ENCODE results near the gene F10. TPM values are rescaled to one million over a fixed set of nuclear protein-coding genes. Genes with fewer than 3 reads are reported as not detected.

Gene F10
- total RNA-seq, 2 donors from 2014 or later = 18.7 to 32.4 TPM

DNA sequence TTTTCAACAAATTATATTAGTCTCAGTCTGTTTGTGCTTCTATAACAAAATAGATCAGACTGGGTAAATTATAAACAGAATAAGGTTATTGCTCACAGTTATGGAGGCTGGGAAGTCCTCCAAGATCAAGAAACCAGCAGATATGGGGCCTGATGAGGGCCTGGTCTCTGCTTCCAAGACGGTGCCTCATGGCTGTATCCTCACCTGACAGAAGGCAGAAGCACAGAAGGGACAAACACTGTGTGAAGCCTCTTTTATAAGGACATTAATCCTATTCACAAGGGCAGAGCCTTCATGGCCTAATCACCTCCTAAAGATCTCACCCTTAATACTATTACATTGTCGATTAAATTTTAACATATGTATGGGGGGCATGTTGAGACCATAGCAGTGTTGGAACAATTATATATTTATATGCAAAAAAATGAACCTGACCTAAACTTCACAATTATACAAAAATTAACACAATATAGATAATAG lies 12.7 kb downstream of the F10 start:
- DNase-seq = peak; percentile 6
- Mint-ChIP-seq H3K27me3 (ENCODE audit: insufficient read depth) (peaks cover 4% of the 10 kb centered on the region), H3K9me3 (peaks cover 3% of the 10 kb centered on the region), H3K36me3 (ENCODE audit: low read depth) (peaks cover 7% of the 10 kb centered on the region), H3K4me3 (no peak overlapping the region), H3K27ac (no peak overlapping the region), H3K4me1 (peaks cover 6% of the 10 kb centered on the region)
- Histone ChIP-seq H3K4me1 (ENCODE audit: control insufficient read depth, insufficient read depth, low read length) (peaks cover 9% of the 10 kb centered on the region), H3K27ac (ENCODE audit: low read depth, low read length) (no peak overlapping the region), H3K9me3 (ENCODE audit: control insufficient read depth, low read length) (peaks cover 5% of the 10 kb centered on the region), H3K36me3 (ENCODE audit: control insufficient read depth, insufficient read depth, low read length) (no peaks in the 10 kb centered on the region), H3K27me3 (ENCODE audit: control insufficient read depth, insufficient read depth, low read length, poor library complexity, severe bottlenecking) (no peaks in the 10 kb centered on the region), H3K9ac (ENCODE audit: extremely low read depth, low read length, poor library complexity, severe bottlenecking) (no peak overlapping the region), H3K4me3 (ENCODE audit: low read length) (no peak overlapping the region)
- 68 to 75% methylated on average over 1 of the region's 2 CpGs for WGBS, 2 experiments (ENCODE audit: insufficient coverage in 1 of 2, insufficient read length in 1 of 2)
- TF ChIP-seq, protein P1, sequence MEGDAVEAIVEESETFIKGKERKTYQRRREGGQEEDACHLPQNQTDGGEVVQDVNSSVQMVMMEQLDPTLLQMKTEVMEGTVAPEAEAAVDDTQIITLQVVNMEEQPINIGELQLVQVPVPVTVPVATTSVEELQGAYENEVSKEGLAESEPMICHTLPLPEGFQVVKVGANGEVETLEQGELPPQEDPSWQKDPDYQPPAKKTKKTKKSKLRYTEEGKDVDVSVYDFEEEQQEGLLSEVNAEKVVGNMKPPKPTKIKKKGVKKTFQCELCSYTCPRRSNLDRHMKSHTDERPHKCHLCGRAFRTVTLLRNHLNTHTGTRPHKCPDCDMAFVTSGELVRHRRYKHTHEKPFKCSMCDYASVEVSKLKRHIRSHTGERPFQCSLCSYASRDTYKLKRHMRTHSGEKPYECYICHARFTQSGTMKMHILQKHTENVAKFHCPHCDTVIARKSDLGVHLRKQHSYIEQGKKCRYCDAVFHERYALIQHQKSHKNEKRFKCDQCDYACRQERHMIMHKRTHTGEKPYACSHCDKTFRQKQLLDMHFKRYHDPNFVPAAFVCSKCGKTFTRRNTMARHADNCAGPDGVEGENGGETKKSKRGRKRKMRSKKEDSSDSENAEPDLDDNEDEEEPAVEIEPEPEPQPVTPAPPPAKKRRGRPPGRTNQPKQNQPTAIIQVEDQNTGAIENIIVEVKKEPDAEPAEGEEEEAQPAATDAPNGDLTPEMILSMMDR (conservative IDR thresholded peaks at IDR 0.05) = no peak

- Mint-ChIP-seq H3K36me3 (ENCODE audit: low read depth) (peaks cover 4% of the 10 kb centered on the region), H3K27me3 (ENCODE audit: insufficient read depth) (no peaks in the 10 kb centered on the region), H3K4me3 (no peak overlapping the region), H3K4me1 (no peaks in the 10 kb centered on the region), H3K27ac (no peak overlapping the region), H3K9me3 (peaks cover 3% of the 10 kb centered on the region)
- no peak overlapping the region for H3K9ac ChIP-seq (ENCODE audit: extremely low read depth, low read length, poor library complexity, severe bottlenecking)
- peak; percentile 34 for DNase-seq
- H3K27ac ChIP-seq (ENCODE audit: low read depth, low read length) = no peak overlapping the region
- no peak overlapping the region for H3K4me3 ChIP-seq (ENCODE audit: low read length)
- no peaks in the 10 kb centered on the region for H3K27me3 ChIP-seq (ENCODE audit: control insufficient read depth, insufficient read depth, low read length, poor library complexity, severe bottlenecking)
- H3K36me3 ChIP-seq (ENCODE audit: control insufficient read depth, insufficient read depth, low read length) = no peaks in the 10 kb centered on the region
- H3K9me3 ChIP-seq (ENCODE audit: control insufficient read depth, low read length) = peaks cover 5% of the 10 kb centered on the region
- TF ChIP-seq, protein P1 (conservative IDR thresholded peaks at IDR 0.05) = no peak
- no peaks in the 10 kb centered on the region for H3K4me1 ChIP-seq (ENCODE audit: control insufficient read depth, insufficient read depth, low read length)
- WGBS, 2 experiments (ENCODE audit: insufficient coverage in 1 of 2, insufficient read length in 1 of 2) = 85 to 87% methylated on average over 11 of the region's 11 CpGs
Measured at GRCh38 chr13:113137691-113138298, 15.2 kb downstream of the F10 start.

- TF ChIP-seq, protein P1 (conservative IDR thresholded peaks at IDR 0.05) = no peak
Measured at GRCh38 chr13:113138792-113139551, 16.4 kb downstream of the F10 start.

More at GRCh38 chr13:113138792-113139551, 16.4 kb downstream of the F10 start:
- 93 to 95% methylated on average over 14 to 16 of the region's 16 CpGs for WGBS, 2 experiments (ENCODE audit: insufficient coverage in 1 of 2, insufficient read length in 1 of 2)
- Histone ChIP-seq H3K4me1 (ENCODE audit: control insufficient read depth, insufficient read depth, low read length) (no peaks in the 10 kb centered on the region), H3K27me3 (ENCODE audit: control insufficient read depth, insufficient read depth, low read length, poor library complexity, severe bottlenecking) (no peaks in the 10 kb centered on the region), H3K27ac (ENCODE audit: low read depth, low read length) (no peak overlapping the region), H3K36me3 (ENCODE audit: control insufficient read depth, insufficient read depth, low read length) (no peaks in the 10 kb centered on the region), H3K9ac (ENCODE audit: extremely low read depth, low read length, poor library complexity, severe bottlenecking) (no peak overlapping the region), H3K9me3 (ENCODE audit: control insufficient read depth, low read length) (peaks cover 3% of the 10 kb centered on the region), H3K4me3 (ENCODE audit: low read length) (no peak overlapping the region)
- no peak overlapping the region for H3K27ac Mint-ChIP-seq
- H3K36me3 Mint-ChIP-seq (ENCODE audit: low read depth) = peaks cover 12% of the 10 kb centered on the region
- no peak overlapping the region for H3K4me3 Mint-ChIP-seq
- H3K9me3 Mint-ChIP-seq = peaks cover 3% of the 10 kb centered on the region
- H3K27me3 Mint-ChIP-seq (ENCODE audit: insufficient read depth) = no peaks in the 10 kb centered on the region
- H3K4me1 Mint-ChIP-seq = no peaks in the 10 kb centered on the region
- peak; percentile 33 for DNase-seq
